ENCODE results near the gene PTCH1.

- TF ChIP-seq POLR2A (IDR thresholded peaks at IDR 0.05) (no peak), CTCF (IDR thresholded peaks at IDR 0.05) (no peak)
These were observed 494 bp downstream of the PTCH1 start for GRCh38 chr9:95516221-95516733.
